WTC11 (cell line): ENCODE measurements around the gene STXBP6. TPM values are rescaled to one million over a fixed set of nuclear protein-coding genes. Genes with fewer than 3 reads are reported as not detected.

Experiments
- ATAC-seq: fragments of 200-7000 bp; cut with Tn5 transposase; 2 replicates; pipeline ENCODE4 v1.10.0; 2021; ENCODE audit warnings: mild to moderate bottlenecking, moderate library complexity
- CTCF ChIA-PET: fragments of 300-600 bp; sonication (Branson Sonifier 250); formaldehyde crosslinking; loops from one replicate; lab custom pipeline; 2021; ENCODE audit warnings: antibody characterized with exemption; lab: Charles Lee
- POLR2A ChIA-PET: fragments of 350-600 bp; sonication (Branson Sonifier 250); formaldehyde crosslinking; loops from one replicate; lab custom pipeline; 2021; ENCODE audit warnings: antibody characterized with exemption; lab: Charles Lee
- DNase-seq: peaks from one replicate; pipeline ENCODE4 v3.0.0; 2021; ENCODE audit warnings: low spot score
- H3K27ac Mint-ChIP-seq: 2 replicates; pipeline ENCODE4 v1.8.0; 2021; ENCODE audit warnings: mixed read lengths
- H3K27me3 Mint-ChIP-seq: 2 replicates; pipeline ENCODE4 v1.8.0; 2021; ENCODE audit warnings: low read depth, mild to moderate bottlenecking, moderate library complexity, mixed read lengths
- H3K36me3 Mint-ChIP-seq: 2 replicates; pipeline ENCODE4 v1.8.0; 2021; ENCODE audit warnings: mixed read lengths
- H3K4me1 Mint-ChIP-seq: 2 replicates; pipeline ENCODE4 v1.8.0; 2022; ENCODE audit warnings: mixed read lengths
- H3K4me3 Mint-ChIP-seq: 2 replicates; pipeline ENCODE4 v1.8.0; 2021; ENCODE audit warnings: mild to moderate bottlenecking, moderate library complexity, mixed read lengths
- H3K9me3 Mint-ChIP-seq: 2 replicates; pipeline ENCODE4 v1.8.0; 2021; ENCODE audit warnings: mixed read lengths
- AFF4 ChIP-seq: sonication (generic); formaldehyde crosslinking; IDR thresholded peaks from 2 replicates; pipeline ENCODE4 v1.8.1; 2023; ENCODE audit warnings: mild to moderate bottlenecking, missing genetic modification reagents, borderline replicate concordance
- ATF1 ChIP-seq: sonication (generic); formaldehyde crosslinking; IDR thresholded peaks from 2 replicates; pipeline ENCODE4 v1.8.1; 2023; ENCODE audit warnings: mild to moderate bottlenecking, moderate library complexity, missing genetic modification reagents
- ATF2 ChIP-seq: sonication (generic); formaldehyde crosslinking; IDR thresholded peaks from 2 replicates; pipeline ENCODE4 v1.8.1; 2022; ENCODE audit warnings: low read depth, missing genetic modification reagents, borderline replicate concordance
- CREM ChIP-seq: sonication (generic); formaldehyde crosslinking; IDR thresholded peaks from 2 replicates; pipeline ENCODE4 v1.8.1; 2022; ENCODE audit warnings: mild to moderate bottlenecking, missing genetic modification reagents, moderate library complexity
- E2F5 ChIP-seq: sonication (generic); formaldehyde crosslinking; IDR thresholded peaks from 2 replicates; pipeline ENCODE4 v1.8.1; 2022; ENCODE audit warnings: mild to moderate bottlenecking, moderate library complexity, missing genetic modification reagents
- EMX1 ChIP-seq: fragments of 250-450 bp; sonication (Bioruptor Pico); IDR thresholded peaks from 2 replicates; pipeline ENCODE4 v1.8.0; 2021; ENCODE audit warnings: mild to moderate bottlenecking
- FOXP1 ChIP-seq: sonication (generic); formaldehyde crosslinking; IDR thresholded peaks from 2 replicates; pipeline ENCODE4 v1.8.0; 2022; ENCODE audit warnings: missing genetic modification reagents, mild to moderate bottlenecking, moderate library complexity, borderline replicate concordance
- GRHL2 ChIP-seq: fragments of 250-450 bp; sonication (Bioruptor Pico); IDR thresholded peaks from 2 replicates; pipeline ENCODE4 v1.8.0; 2022; ENCODE audit warnings: mild to moderate bottlenecking, moderate library complexity; ENCODE audit not compliant: insufficient replicate concordance, severe bottlenecking
- GTF2I ChIP-seq: fragments of 250-450 bp; sonication (Bioruptor Pico); conservative IDR thresholded peaks from 2 replicates; pipeline ENCODE4 v1.4.0; 2021; ENCODE audit warnings: mild to moderate bottlenecking
- NFYB ChIP-seq: sonication (generic); formaldehyde crosslinking; conservative IDR thresholded peaks from 2 replicates; pipeline ENCODE4 v1.8.0; 2022; ENCODE audit warnings: low read depth, missing genetic modification reagents
- PREB ChIP-seq: sonication (generic); formaldehyde crosslinking; IDR thresholded peaks from 2 replicates; pipeline ENCODE4 v1.8.1; 2022; ENCODE audit warnings: mild to moderate bottlenecking, missing genetic modification reagents, moderate library complexity, borderline replicate concordance
- SMAD4 ChIP-seq: sonication (generic); formaldehyde crosslinking; IDR thresholded peaks from 2 replicates; pipeline ENCODE4 v1.8.0; 2022; ENCODE audit warnings: mild to moderate bottlenecking, missing genetic modification reagents
- TEAD1 ChIP-seq: sonication (generic); formaldehyde crosslinking; IDR thresholded peaks from 2 replicates; pipeline ENCODE4 v1.8.0; 2022; ENCODE audit warnings: mild to moderate bottlenecking, missing genetic modification reagents
- TP53 ChIP-seq: sonication (generic); formaldehyde crosslinking; IDR thresholded peaks from 2 replicates; pipeline ENCODE4 v1.8.1; 2023; ENCODE audit warnings: mild to moderate bottlenecking, missing genetic modification reagents
- ZNF121 ChIP-seq: sonication (generic); formaldehyde crosslinking; IDR thresholded peaks from 2 replicates; pipeline ENCODE4 v1.8.0; 2023; ENCODE audit warnings: missing genetic modification reagents
- ZNF138 ChIP-seq: sonication (generic); formaldehyde crosslinking; conservative IDR thresholded peaks from 2 replicates; pipeline ENCODE4 v1.8.1; 2022; ENCODE audit warnings: mild to moderate bottlenecking, moderate library complexity, missing genetic modification reagents
- ZNF263 ChIP-seq: sonication (generic); formaldehyde crosslinking; IDR thresholded peaks from 2 replicates; pipeline ENCODE4 v1.8.1; 2022; ENCODE audit warnings: low read depth, mild to moderate bottlenecking, moderate library complexity, missing genetic modification reagents
- ZNF425 ChIP-seq: fragments of 250-450 bp; sonication (Bioruptor Pico); conservative IDR thresholded peaks from 2 replicates; pipeline ENCODE4 v1.9.0; 2021; ENCODE audit warnings: mild to moderate bottlenecking
- total RNA-seq: library from RNA; stranded (reverse); gene quantifications from 3 replicates; pipeline ENCODE4 v1.2.3, GENCODE V29; 2021

The STXBP6 gene
- total RNA-seq, 1 experiment from 2014 or later, result 4.2 TPM

GRCh38 chr14:24986206-24986893 lies 63.6 kb downstream of the STXBP6 start (continued):
- TF ChIP-seq TEAD1 (no peak), E2F5 (CRISPR knock-in tag) (no peak), ATF1 (CRISPR knock-in tag) (no peak)

GRCh38 chr14:24984846-24985589 lies 64.9 kb downstream of the STXBP6 start:
- Mint-ChIP-seq H3K27me3 (no peaks in the 10 kb centered on the region), H3K36me3 (no peaks in the 10 kb centered on the region), H3K4me1 (no peaks in the 10 kb centered on the region), H3K4me3 (no peak overlapping the region)
- no peak for ATAC-seq
- CTCF ChIA-PET, result interaction anchor here (0.7 kb wide), 1 partner anchor 179 kb away, joined by 3 read pairs; no protein-coding TSS in a partner anchor
- DNase-seq, result no peak
- TF ChIP-seq ZNF425 (CRISPR knock-in tag), result no peak
- TF ChIP-seq GTF2I (CRISPR knock-in tag), result no peak
- TF ChIP-seq EMX1 (CRISPR knock-in tag), result no peak
- TF ChIP-seq TP53 (CRISPR knock-in tag), result no peak
- TF ChIP-seq, all 79 proteins: peak for 0
- POLR2A ChIA-PET, result no interaction called here
- H3K9me3 Mint-ChIP-seq, result peaks cover 5% of the 10 kb centered on the region
- no peak overlapping the region for H3K27ac Mint-ChIP-seq

GRCh38 chr14:24982472-24983155 lies 67.3 kb downstream of the STXBP6 start:
- Mint-ChIP-seq H3K4me3 (no peak overlapping the region), H3K36me3 (no peaks in the 10 kb centered on the region), H3K4me1 (no peaks in the 10 kb centered on the region), H3K27me3 (no peaks in the 10 kb centered on the region), H3K9me3 (peaks cover 2% of the 10 kb centered on the region), H3K27ac (no peak overlapping the region)
- ATAC-seq, result no peak
- POLR2A ChIA-PET, result no interaction called here
- no peak for DNase-seq
- CTCF ChIA-PET, result no interaction called here
- TF ChIP-seq FOXP1 (CRISPR knock-in tag) (no peak), NFYB (no peak), ZNF121 (CRISPR knock-in tag) (no peak), SMAD4 (CRISPR knock-in tag) (no peak), ZNF138 (no peak), GRHL2 (CRISPR knock-in tag) (no peak), EMX1 (CRISPR knock-in tag) (no peak), TP53 (CRISPR knock-in tag) (no peak), ATF1 (CRISPR knock-in tag) (no peak), ZNF425 (CRISPR knock-in tag) (no peak), ATF2 (no peak), AFF4 (CRISPR knock-in tag) (no peak), PREB (CRISPR knock-in tag) (no peak), CREM (CRISPR knock-in tag) (no peak), ZNF263 (CRISPR knock-in tag) (no peak)
